ENCODE measurements around the gene NLGN4X. TPM values are rescaled to one million over a fixed set of nuclear protein-coding genes. Genes with fewer than 3 reads are reported as not detected.

The NLGN4X gene
- polyA plus RNA-seq, 3 donors: not detected

- no peak for DNase-seq
- Histone ChIP-seq H2AFZ (ENCODE audit: insufficient read depth, low read depth, low read length, poor library complexity, severe bottlenecking) (no peak overlapping the region), H3K4me2 (replicated peaks; ENCODE audit: extremely low read depth, low read length, poor library complexity, severe bottlenecking) (no peak overlapping the region), H3K27ac (ENCODE audit: low read depth in 1 of 2, low read length in 2 of 2) (no peak overlapping the region), H3K9ac (ENCODE audit: insufficient read depth, low read length, poor library complexity, severe bottlenecking) (no peak overlapping the region), H4K20me1 (ENCODE audit: insufficient read depth, low read length) (no peaks in the 10 kb centered on the region), H3K4me3 (replicated peaks in 1 of 3; ENCODE audit: low read depth in 2 of 3, low read length in 3 of 3) (no peak overlapping the region), H3K27me3 (ENCODE audit: control insufficient read depth in 2 of 2, insufficient read depth in 2 of 2, low read length in 2 of 2) (peaks cover 29 to 42% of the 10 kb centered on the region in 2 donors), H3K79me2 (ENCODE audit: insufficient read depth, low read length) (no peaks in the 10 kb centered on the region), H3K9me3 (replicated peaks in 1 of 2; ENCODE audit: control insufficient read depth in 1 of 2, insufficient read depth in 1 of 2, low read length in 2 of 2) (peaks cover 0 to 9% of the 10 kb centered on the region in 2 donors), H3K36me3 (replicated peaks in 1 of 2; ENCODE audit: control insufficient read depth in 1 of 2, insufficient read depth in 2 of 2, low read length in 2 of 2) (no peaks in the 10 kb centered on the region), H3K4me1 (ENCODE audit: control insufficient read depth in 1 of 2, insufficient read depth in 2 of 2, low read length in 2 of 2) (no peaks in the 10 kb centered on the region)
- WGBS (ENCODE audit: insufficient coverage): 0% methylated on average over 13 of the region's 65 CpGs
- intact Hi-C loops (cut with micrococcal nuclease): no loop called here
- no peaks in the 10 kb centered on the region for H3K4me1 Mint-ChIP-seq
- H3K4me3 Mint-ChIP-seq: peak overlapping the region in 1 of 2 donors; percentile 39
- no peak overlapping the region for H3K27ac Mint-ChIP-seq
- peaks cover 0 to 10% (median 6%) of the 10 kb centered on the region in 7 donors for H3K9me3 Mint-ChIP-seq
- TF ChIP-seq, protein P1, sequence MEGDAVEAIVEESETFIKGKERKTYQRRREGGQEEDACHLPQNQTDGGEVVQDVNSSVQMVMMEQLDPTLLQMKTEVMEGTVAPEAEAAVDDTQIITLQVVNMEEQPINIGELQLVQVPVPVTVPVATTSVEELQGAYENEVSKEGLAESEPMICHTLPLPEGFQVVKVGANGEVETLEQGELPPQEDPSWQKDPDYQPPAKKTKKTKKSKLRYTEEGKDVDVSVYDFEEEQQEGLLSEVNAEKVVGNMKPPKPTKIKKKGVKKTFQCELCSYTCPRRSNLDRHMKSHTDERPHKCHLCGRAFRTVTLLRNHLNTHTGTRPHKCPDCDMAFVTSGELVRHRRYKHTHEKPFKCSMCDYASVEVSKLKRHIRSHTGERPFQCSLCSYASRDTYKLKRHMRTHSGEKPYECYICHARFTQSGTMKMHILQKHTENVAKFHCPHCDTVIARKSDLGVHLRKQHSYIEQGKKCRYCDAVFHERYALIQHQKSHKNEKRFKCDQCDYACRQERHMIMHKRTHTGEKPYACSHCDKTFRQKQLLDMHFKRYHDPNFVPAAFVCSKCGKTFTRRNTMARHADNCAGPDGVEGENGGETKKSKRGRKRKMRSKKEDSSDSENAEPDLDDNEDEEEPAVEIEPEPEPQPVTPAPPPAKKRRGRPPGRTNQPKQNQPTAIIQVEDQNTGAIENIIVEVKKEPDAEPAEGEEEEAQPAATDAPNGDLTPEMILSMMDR (IDR thresholded peaks at IDR 0.05): no peak
- H3K36me3 Mint-ChIP-seq: no peaks in the 10 kb centered on the region
- peaks cover 28 to 48% (median 45%) of the 10 kb centered on the region in 3 donors for H3K27me3 Mint-ChIP-seq (ENCODE audit: low read depth in 3 of 3)
These were observed 1.8 kb downstream of the NLGN4X start for GRCh38 chrX:6226596-6227452.

GRCh38 chrX:6225911-6226595 is 2.6 kb downstream of the NLGN4X start:
- no peaks in the 10 kb centered on the region for H3K4me1 Mint-ChIP-seq
- TF ChIP-seq, protein P1 (IDR thresholded peaks at IDR 0.05): no peak
- intact Hi-C loops (cut with micrococcal nuclease): no loop called here
- H3K4me3 Mint-ChIP-seq: peak overlapping the region in 1 of 2 donors; percentile 46
- Histone ChIP-seq H3K27ac (ENCODE audit: low read depth in 1 of 2, low read length in 2 of 2) (no peak overlapping the region), H3K9ac (ENCODE audit: insufficient read depth, low read length, poor library complexity, severe bottlenecking) (no peak overlapping the region), H4K20me1 (ENCODE audit: insufficient read depth, low read length) (no peaks in the 10 kb centered on the region), H3K4me3 (replicated peaks in 1 of 3; ENCODE audit: low read depth in 2 of 3, low read length in 3 of 3) (no peak overlapping the region), H3K4me1 (ENCODE audit: control insufficient read depth in 1 of 2, insufficient read depth in 2 of 2, low read length in 2 of 2) (no peaks in the 10 kb centered on the region), H3K79me2 (ENCODE audit: insufficient read depth, low read length) (no peaks in the 10 kb centered on the region), H3K4me2 (replicated peaks; ENCODE audit: extremely low read depth, low read length, poor library complexity, severe bottlenecking) (no peak overlapping the region), H2AFZ (ENCODE audit: insufficient read depth, low read depth, low read length, poor library complexity, severe bottlenecking) (no peak overlapping the region), H3K36me3 (replicated peaks in 1 of 2; ENCODE audit: control insufficient read depth in 1 of 2, insufficient read depth in 2 of 2, low read length in 2 of 2) (no peaks in the 10 kb centered on the region), H3K9me3 (replicated peaks in 1 of 2; ENCODE audit: control insufficient read depth in 1 of 2, insufficient read depth in 1 of 2, low read length in 2 of 2) (peaks cover 0 to 9% of the 10 kb centered on the region in 2 donors), H3K27me3 (ENCODE audit: control insufficient read depth in 2 of 2, insufficient read depth in 2 of 2, low read length in 2 of 2) (peaks cover 29 to 42% of the 10 kb centered on the region in 2 donors)
- H3K27ac Mint-ChIP-seq: no peak overlapping the region
- WGBS (ENCODE audit: insufficient coverage): 0% methylated on average over 11 of the region's 46 CpGs
- peaks cover 28 to 48% (median 44%) of the 10 kb centered on the region in 3 donors for H3K27me3 Mint-ChIP-seq (ENCODE audit: low read depth in 3 of 3)
- peaks cover 0 to 13% (median 6%) of the 10 kb centered on the region in 7 donors for H3K9me3 Mint-ChIP-seq
- no peak for DNase-seq
- no peaks in the 10 kb centered on the region for H3K36me3 Mint-ChIP-seq

Data from CD14-positive monocyte (primary cell).